Globus pallidus (tissue), 1 donor: Measurements from ENCODE around the gene UBA3.

ENCODE experiments used
- DNase-seq: peaks from one replicate; pipeline ENCODE4 v3.0.0-alpha.2; 2015; ENCODE audit warnings: low spot score

UBA3 gene

DNA sequence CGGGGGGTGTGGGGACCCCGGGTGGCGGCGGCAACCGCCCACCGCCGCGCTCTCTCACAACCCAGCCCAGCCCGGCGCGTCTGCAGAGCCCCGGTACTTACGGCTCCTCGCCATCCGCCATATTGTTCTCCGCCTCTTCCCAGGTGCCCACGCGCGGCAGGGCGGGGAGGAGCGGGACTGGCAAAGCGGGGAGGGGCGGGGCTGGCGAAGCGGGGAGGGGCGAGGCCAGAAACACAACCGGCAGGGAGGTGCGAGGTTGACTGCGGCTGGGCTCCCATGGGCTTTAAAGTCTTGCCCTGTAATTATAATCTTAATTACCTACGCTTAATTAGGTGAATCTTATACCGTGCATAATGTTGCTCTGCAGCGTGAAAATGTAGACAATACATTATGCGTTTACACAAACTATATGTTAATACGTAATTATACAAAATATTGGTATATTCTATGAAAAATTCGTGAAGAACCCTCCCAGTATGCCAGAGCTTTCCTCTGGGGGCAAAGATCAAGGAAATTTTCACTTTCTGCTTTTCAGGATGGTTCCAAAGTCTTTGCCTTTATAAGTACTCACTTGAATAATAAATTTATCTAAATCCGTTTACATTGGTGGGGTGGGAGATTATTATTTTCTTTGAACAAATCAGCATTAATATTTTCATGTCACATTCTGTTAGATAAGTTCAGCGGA lies at the start of gene UBA3:
UBA3 (minus strand) TSS at position 133 of the 688 bp plus-strand sequence; CDS start at position 121, 12 bp downstream.
- DNase-seq, result peak; percentile 92

DNA sequence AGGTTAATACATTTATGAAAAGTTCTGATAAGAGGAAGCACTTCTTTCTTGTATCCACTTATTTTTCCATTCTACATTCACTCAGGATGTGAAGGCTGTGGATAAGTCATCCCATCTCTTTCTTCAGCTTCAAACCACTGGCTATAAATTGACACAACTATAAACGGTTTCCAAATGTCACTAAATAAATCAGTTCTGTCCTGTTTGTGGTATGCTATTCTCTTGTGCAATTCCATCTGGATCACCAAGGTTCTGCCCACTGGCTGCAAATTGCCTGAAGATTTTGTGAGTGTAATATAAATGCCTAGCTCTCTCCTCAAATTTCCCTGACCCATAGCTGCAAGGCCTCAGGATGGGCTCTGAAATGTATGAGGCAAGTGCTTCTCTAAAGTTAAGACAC lies 49.4 kb upstream of the UBA3 start:
- no peak for DNase-seq

DNA sequence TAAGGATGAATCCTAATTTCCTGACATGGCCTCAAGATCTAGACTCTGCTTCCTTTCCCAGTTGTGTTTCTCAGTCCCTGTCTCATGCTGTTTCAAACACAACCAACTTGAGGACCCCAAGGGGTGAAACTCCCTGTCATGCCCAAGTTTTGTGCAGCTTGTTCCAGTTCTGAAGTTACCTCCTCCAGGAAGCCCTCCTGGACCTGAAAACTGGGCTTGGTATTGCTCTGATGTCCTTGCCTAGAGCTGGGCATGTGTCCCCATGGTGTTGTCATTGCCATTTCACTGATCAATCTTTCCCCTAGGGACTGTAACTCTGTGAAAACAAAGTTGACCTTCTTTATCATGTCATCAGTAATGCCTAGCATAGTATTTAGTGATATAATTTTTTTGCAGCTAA lies 48.3 kb upstream of the UBA3 start:
- DNase-seq, result no peak

DNA sequence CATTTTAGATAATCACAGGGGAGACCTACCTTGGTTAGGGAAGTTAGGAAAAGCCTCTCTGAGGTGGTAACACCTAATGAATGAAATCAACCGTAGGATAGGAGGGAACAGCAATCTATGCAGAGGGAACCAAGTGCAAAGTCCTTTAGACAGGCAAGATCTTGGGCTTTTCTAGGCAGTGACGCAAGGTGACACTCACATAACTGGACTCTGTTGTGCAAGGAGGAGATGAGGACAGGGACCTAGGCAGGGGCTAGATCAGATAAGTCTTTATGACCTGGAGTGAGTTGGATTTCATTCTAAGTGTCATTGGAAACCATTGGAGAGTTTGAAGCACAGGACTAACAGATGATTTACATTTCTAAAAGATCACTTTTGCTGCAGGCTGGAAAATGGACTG lies 46.8 kb upstream of the UBA3 start:
- no peak for DNase-seq

DNA sequence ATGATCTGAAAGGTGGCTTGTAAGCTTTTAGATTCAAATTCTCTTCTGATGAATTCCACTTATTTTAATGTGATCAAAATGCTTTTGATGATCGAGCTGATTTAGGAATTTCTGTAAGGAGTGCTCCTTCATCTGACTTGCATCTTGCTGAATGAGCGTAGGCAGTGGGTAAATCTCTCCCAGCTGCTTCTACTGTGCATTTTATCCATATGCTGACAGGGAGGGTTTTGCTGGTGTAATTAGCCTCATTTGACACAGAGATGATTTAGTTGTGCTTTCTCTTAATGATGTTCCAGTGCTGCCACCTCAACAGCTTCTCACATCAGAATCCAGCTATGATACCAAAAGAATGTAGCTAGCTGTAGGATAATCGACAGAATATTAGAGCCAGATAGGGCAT lies 46.1 kb upstream of the UBA3 start:
- no peak for DNase-seq

DNA sequence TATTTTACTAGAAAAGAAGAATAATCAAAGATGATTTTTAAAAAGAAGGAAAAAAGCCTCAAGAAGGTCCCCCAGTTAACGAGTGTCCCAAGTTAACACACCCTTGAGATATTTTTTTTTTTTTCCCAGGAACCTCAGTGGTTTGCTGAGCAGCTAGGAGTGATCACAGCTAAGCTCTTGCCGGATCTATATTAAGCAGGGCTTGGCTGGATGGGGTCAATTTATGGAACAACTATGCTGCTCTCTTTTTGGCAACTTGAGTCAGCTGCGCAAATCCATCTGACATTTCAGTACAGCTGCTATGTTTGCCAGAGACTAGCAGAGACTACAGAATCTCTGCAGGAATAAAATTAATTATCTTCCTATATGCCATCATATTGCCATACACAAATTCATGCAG lies 42.2 kb upstream of the UBA3 start, which contains the start of gene LMOD3:
LMOD3 (minus strand) TSS at position 193 of the 400 bp plus-strand sequence. CDS start 209 bp downstream, outside the sequence.
- DNase-seq, result no peak

DNA sequence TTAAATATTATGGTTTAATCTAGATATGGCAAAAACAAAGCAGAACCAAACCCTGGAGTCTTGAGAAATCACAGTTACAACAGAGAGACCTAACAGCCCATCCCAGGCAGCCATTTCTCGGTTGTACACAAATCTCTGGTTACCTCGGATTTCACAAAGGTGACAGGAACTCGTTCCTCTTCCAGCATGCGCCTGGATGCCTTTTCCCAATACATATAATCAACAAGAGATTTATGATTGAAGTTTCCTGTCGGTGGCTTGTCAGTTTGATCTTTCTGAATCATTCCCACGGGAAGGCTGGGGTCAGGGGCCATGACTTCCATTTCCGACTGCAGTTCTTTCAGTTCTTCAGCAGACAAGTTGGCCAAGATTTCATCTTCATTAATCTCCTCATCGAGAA lies 41.8 kb upstream of the UBA3 start:
- no peak for DNase-seq

DNA sequence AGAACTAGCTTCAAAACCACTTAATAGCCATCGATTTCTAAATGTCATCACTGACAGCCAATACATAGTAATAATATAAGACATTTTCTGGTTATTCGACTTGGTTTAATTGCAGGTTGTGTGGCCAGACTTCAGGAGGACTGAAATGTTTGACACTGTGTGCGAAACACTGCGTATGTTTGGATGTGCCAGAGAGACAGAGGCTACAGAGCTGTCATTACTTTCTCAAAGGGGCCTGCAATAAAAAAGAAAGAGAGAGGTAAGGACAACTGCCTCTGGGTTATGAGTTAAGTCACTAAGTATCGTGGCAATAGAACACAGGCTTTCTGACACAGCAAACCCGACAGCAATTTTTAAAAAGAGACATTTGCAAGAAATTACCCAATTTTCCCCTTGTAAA lies 41.3 kb upstream of the UBA3 start:
- no peak for DNase-seq

DNA sequence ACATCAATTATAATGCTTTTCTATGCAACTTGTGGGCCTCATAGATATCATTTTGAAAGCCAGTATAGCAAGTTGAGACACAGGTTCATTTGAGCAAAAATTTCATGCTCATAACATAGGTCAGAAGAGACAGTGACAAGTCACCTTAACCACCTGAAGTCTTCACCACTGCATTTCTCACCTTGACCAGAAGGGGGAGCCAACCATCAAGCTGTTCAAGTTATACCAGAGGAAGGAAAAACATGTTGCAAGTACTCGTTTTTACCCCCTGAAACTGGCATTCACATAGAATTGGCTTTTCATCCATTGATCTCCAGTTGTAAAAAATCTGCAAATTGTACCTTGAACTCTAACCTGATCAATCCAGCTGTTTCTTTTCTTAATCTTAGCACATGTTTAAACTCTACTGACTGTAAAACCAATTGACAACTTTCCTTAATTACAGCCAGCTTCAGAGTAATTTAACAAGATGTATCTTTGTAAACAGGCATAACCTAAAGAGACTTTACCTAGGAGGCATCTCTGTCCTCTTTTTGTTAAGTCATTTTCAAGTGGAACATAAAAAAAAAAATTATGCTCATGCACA lies 40.8 kb upstream of the UBA3 start:
- peak; percentile 84 for DNase-seq

DNA sequence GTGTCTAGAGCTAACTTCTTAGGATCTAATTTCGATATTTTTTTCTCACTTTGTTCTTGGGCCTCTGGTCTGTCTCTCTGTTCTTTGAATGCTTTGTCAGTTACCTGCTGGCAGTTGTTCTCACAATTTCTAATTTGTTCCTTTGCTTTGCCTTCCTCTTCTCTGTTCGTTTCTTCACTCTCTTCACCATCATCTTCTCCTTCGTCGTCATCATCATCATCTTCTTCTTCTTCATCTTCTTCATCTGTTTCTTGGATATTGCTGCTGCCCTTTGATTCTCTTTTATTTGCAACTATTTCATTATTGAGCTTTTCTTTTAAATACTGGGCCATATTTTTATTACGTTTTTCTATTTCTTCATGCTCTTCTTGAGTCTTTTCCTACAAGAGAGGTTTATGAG lies 39.5 kb upstream of the UBA3 start:
- DNase-seq, result no peak

DNA sequence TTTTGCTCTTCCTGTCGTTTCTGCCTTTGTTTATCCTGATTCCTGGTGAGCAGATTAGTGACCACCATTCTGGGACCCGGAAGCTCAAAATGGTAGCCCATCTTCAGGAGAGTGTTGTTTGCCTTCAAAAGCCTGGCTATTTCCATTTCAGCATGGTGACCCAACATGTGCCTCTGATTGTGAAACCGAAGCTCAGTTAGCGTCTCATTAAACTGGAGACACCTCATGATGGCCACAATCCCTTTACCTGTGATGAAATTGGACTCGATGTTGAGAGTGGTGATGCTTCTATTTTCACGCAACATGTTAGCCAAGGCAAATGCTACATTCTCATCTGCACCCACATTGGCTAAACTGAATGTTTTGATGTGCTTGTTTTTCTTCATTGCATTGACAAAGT lies 39.0 kb upstream of the UBA3 start:
- no peak for DNase-seq

DNA sequence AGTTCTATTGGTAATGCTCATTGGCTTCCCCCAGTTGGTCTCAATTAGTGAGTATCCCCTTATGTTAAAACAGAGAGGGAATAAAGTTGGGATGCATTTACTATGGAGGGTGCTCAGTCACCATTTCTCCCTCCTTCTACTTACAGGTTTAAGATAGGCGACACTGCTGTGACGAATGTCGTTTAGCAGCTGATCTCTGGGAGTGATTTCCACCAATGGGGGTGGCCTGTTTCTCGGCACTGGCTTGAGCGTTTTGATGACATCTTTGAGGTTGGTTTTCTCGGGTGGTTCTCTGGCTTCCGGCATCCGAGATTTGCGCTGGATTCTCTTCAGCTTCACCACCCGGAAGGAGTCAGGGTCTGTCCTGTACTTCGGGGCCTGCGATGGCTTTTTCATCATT lies 38.4 kb upstream of the UBA3 start:
- no peak for DNase-seq

DNA sequence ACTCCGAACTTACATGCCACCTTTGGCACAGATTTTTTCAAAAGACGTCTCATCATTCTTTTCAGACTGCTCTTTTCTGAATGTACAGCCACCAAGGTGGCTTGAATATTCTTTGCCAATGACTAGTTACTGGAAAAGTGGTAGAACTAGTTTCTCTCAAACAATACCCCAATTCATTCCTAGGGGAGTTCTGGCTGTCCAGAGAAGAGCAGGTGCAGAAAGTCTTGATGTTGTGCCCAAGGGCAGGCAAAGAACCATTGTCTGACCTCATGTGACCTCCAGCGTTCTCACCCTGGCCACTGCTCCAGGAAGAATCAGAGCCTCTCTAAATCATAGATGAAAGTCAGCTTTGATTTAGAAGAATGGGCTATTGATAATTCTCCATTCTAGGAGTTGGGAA lies 36.7 kb upstream of the UBA3 start:
- DNase-seq, result peak; percentile 95

DNA sequence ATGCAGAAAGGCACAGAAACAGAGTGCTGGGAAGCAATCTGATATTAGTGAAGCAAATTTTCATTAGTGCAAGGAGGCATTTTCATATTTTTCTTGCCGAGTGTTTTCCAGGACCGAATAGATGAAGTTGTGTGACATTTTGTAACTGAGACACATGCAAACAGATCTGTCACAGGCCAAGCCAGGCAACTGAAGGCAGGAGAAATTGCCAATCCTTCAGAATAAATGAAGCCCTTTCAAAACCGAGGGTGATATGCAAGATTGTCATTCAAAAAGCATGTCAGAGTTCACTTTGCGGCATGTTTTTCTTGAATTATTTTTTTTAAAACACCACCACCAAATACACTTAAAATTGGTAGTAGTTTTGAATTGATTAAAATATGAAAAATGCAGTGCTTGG lies 36.0 kb upstream of the UBA3 start:
- peak; percentile 75 for DNase-seq

DNA sequence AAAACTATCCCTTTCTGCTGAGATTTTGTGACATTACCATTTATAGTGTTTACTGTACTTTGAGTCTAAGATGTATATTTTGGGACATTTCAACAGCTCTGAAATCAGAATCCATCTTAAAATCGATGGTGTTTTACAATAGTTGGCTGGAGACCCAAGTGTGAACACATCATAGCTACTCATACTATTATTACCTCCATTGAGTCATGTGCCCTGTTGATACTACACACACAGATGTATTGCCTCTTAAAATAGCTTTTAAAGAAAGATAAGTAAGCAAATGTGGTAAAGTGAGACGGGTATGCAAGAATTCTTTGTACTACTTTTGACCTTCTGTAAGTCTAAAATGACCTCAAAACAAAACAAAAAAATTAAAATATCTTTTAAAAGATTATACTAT lies 35.6 kb upstream of the UBA3 start:
- DNase-seq, result no peak

DNA sequence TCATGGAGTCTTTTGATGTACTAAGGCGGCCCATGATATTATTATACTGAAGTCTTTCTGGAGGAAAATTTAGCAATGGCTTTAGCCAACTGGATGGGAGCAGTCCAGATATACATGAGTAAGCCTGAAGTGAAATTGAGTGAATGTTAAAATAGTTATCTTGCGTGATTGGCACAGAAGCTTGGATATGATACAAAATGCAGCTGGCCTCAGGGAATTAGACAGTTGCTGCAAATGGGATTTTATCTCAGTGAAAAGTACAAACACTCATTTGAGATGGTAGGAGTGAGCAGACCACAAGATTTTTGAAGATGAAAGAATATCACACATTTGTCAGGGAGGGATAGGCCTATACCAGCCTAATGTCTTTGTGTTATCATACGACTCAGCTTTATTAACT lies 33.4 kb upstream of the UBA3 start:
- DNase-seq, result no peak

DNA sequence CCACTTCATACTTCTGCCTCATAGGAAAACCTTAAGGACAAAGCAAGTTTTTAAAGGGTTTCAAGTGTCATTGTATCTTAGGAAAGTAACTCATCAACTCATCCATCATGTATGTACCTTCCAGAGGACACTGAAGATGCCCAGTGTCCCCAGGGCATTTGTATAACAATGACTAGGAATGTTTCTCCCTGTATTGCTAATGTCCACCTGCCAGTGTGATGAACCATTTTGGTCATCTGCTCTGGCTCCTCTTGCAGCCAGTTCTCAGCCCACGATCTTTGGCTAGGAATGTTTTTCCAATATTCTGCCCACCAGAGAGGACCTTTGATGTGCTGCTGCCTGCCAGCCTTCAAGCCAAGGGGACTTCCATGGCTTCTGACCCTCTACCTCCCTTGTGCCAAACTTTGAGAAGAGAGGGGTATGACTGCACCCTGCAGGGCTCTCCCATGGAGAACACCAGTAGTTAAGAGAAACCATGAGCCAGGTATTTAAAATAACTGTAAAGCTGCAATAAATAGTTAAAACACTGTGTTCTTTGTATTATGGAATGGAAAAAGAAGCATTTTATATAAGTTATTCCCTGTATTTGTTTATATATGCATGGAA lies 30.9 kb upstream of the UBA3 start:
- DNase-seq, result no peak

DNA sequence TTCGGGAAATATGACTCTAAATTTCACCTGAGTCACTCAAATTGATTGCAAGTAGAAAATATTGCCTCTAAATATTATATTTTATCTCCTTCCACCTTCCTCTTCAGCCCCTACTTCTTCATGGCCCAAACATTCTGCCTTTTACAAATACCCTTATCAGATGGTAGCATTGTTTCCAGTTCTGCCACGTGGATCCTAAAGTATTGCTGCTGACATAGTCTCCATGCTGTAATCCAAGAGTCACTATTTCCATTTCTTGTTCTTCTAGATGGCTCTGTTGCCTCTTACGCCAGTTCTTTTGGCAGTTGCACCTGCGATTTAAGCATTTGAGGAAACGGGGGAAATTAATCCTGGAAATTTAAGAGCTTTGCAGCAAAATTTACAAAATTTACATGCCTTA lies 28.6 kb upstream of the UBA3 start:
- no peak for DNase-seq

DNA sequence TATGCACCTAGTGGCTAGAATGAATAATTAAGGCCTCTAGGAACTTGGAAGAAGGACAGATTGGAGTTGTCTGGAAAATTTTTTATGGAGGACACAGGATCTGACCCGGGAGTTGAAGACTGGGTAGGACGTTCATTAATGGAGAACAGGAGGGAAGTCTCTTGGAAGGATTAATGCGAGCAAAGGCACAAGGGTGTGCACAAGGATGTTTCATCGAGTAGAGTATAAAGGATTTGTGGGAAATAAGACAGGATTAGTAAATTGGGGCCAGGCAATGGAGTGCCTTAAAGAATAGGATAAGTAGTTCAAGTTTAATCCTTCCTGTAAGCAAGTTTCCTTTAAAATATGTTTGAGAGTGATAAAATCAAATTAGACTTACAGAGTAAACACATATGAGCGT lies 27.7 kb upstream of the UBA3 start:
- DNase-seq, result no peak

DNA sequence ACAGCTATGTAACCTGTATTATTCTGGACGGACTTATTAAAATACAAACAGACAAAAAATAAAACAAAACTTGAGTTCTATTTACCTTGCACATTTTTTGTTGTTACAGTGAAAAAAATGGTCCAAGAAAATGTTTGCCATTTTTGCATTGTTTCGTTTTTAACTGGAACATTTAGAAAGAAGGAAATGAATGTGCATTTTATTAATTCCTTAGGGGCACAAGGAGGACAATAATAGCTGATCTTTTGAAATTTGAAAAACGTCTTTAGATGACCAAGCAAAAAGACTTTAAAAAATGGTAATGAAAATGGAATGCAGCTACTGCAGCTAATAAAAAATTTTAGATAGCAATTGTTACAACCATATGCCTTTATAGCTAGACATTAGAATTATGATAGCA lies 25.2 kb upstream of the UBA3 start:
- no peak for DNase-seq

DNA sequence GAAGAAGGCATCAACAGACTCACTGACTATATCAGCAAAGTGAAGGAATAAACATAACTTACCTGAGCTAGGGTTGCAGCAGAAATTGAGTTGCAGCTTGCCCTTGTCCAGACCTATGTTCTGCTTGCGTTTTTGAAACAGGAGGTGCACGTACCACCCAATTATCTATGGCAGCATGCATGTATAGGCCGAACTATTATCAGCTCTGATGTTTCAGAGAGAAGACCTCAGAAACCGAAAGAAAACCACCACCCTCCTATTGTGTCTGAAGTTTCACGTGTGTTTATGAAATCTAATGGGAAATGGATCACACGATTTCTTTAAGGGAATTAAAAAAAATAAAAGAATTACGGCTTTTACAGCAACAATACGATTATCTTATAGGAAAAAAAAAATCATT lies 24.4 kb upstream of the UBA3 start:
- DNase-seq, result no peak

DNA sequence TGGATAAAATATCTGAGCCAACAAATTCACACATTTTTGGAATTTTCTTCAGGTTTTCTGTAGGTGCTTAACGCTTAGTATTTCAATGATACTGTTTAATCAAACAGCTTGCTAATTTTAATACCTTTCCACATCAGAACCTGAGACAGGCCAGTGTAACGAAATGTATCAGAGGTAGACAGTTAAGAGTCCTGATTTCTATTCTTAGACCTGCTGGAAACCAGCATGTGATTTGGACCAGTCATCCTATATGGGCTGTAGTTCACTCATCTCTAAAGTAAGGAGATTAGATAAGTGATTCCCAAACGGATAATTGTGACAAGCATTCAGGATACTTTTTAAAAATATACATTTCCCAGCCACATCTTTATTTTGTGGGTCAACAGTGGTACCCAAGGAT lies 23.0 kb upstream of the UBA3 start:
- no peak for DNase-seq

DNA sequence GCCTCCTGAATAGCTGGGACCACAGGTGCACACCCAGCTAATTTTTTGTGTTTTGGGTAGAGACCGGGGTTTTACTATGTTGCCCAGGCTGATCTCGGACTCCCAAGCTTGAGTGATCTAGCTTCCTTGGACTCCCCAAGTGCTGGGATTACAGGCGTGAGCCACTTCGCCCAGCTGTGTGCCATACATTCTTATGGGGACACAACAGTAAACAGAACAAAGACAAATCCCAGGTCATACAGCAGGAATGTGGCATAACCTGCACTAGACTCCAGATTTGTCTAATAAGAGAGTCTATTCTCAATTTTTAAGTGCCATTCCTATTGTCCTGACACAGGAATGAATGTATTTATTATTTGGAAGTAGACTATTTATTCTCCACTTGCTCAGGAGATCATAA lies 22.2 kb upstream of the UBA3 start:
- no peak for DNase-seq

DNA sequence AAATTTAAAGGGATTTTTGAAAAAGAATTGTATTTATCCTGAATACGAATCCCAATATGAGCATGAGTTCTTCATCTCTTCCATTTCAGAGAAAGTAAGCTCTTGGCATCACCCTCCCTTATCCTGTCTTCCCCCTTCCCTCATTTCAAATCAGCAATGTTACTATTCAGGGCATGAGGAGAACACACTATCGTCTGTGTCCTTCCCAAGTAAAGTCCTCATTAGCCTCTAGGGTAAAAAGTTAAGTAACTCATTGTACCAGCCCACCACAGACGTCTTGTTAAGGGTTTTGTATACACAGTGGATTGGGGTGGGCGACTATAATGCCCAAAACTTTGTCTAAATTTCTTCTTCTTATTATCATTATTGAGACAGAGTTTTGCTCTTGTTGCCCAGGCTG lies 19.4 kb upstream of the UBA3 start:
- no peak for DNase-seq
